A673 (cell line): ENCODE measurements around the gene ATP9A. TPM values are rescaled to one million over a fixed set of nuclear protein-coding genes. Genes with fewer than 3 reads are reported as not detected.
"Not testable (repeated sequence)": the region's sequence is repeated elsewhere in the genome, so short reads cannot be mapped to it uniquely, and the experiment has no call there.

Experiments used
- BruUV-seq: library from RNA; stranded (reverse); fragments of 400-500 nt; replicated peaks from 2 replicates; lab custom pipeline; 2021; lab: Mats Ljungman, UMichigan
- CTCF ChIA-PET: fragments of 300-600 bp; sonication (Branson Sonifier 250); formaldehyde crosslinking; loops from one replicate; lab custom pipeline; 2022; ENCODE audit warnings: antibody characterized with exemption; lab: Charles Lee
- POLR2A ChIA-PET: fragments of 300-600 bp; sonication (Branson Sonifier 250); formaldehyde crosslinking; loops from one replicate; lab custom pipeline; 2022; ENCODE audit warnings: antibody characterized with exemption; ENCODE audit not compliant: low non-redundant PET; lab: Charles Lee
- DNase-seq: peaks from one replicate; pipeline ENCODE4 v3.0.0-alpha.2; 2015; ENCODE audit warnings: low spot score
- H3K27ac ChIP-seq: fragments of 200-600 bp; sonication (generic); 2 replicates; pipeline ENCODE4 v1.5.1; 2016; ENCODE audit warnings: mixed run types, low read depth, mild to moderate bottlenecking, mixed read lengths, antibody characterized with exemption, low read length; ENCODE audit not compliant: poor library complexity, severe bottlenecking
- H3K27me3 ChIP-seq: fragments of 200-600 bp; sonication (generic); replicated peaks from 2 replicates; pipeline ENCODE4 v1.6.1; 2017; ENCODE audit warnings: mixed run types, low read depth, mild to moderate bottlenecking, mixed read lengths, antibody characterized with exemption, low read length; ENCODE audit not compliant: insufficient read depth, poor library complexity
- H3K36me3 ChIP-seq: fragments of 200-600 bp; sonication (generic); 2 replicates; pipeline ENCODE4 v1.6.1; 2016; ENCODE audit warnings: mixed run types, mild to moderate bottlenecking, mixed read lengths, antibody characterized with exemption, low read length; ENCODE audit not compliant: insufficient read depth, poor library complexity, severe bottlenecking
- H3K4me1 ChIP-seq: fragments of 200-600 bp; sonication (generic); 2 replicates; pipeline ENCODE4 v1.6.1; 2017; ENCODE audit warnings: mixed run types, mild to moderate bottlenecking, mixed read lengths, antibody characterized with exemption, low read length; ENCODE audit not compliant: insufficient read depth, poor library complexity, severe bottlenecking
- H3K4me3 ChIP-seq: fragments of 200-600 bp; sonication (generic); 2 replicates; pipeline ENCODE4 v1.5.1; 2016; ENCODE audit warnings: low read depth, mixed run types, mild to moderate bottlenecking, mixed read lengths, low read length; ENCODE audit not compliant: poor library complexity, severe bottlenecking
- H3K9me3 ChIP-seq: fragments of 200-600 bp; sonication (generic); 2 replicates; pipeline ENCODE4 v1.6.1; 2016; ENCODE audit warnings: mixed run types, low read depth, mild to moderate bottlenecking, mixed read lengths, antibody characterized with exemption, low read length; ENCODE audit not compliant: poor library complexity, severe bottlenecking
- EZH2 ChIP-seq: fragments of 200-600 bp; sonication (generic); IDR thresholded peaks from 2 replicates; pipeline ENCODE4 v1.6.1; 2017; ENCODE audit warnings: borderline replicate concordance, low read depth, mild to moderate bottlenecking, mixed read lengths, antibody characterized with exemption, low read length; ENCODE audit not compliant: poor library complexity, severe bottlenecking
- intact Hi-C: fragments of 100-400 bp; cut with micrococcal nuclease; formaldehyde crosslinking; loops from one replicate; pipeline ENCODE4 v1.10.0; 2022; ENCODE audit not compliant: unreplicated experiment
- total RNA-seq: library from RNA; stranded (reverse); gene quantifications from 2 replicates; pipeline ENCODE4 v1.2.3, GENCODE V29; 2021
- TF ChIP-seq, protein P1 (sequence below): fragments of 300-800, 200-600 bp; sonication (generic); conservative IDR thresholded peaks from 2 replicates; pipeline ENCODE4 v1.5.1; 2017; ENCODE audit warnings: low read depth, mild to moderate bottlenecking, antibody characterized with exemption, low read length, moderate library complexity, mixed read lengths

Gene ATP9A
- total RNA-seq, 1 experiment from 2014 or later = 31.2 TPM

DNA sequence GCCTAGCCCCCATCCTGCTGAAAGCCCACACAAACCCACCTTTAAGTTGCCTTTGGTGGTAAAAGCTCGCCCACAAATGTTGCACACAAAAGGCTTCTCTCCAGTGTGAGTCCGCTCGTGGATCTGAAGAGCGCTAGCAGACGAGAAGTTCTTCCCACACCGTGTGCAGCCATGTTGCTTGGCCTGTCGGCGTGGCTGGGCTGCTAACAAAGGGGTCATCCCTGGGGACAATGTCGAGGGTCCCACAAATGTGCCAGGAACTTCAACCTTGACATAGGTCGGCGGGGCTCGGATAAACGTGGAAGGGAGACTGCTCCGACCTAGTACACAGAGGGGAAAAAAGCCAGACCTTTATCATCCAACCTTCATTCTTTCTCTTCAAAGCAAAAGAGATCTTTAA, 20.6 kb upstream of the ATP9A start:
- intact Hi-C loops = no loop called here
- DNase-seq = no peak
- H3K36me3 ChIP-seq = peaks cover 26% of the 10 kb centered on the region
- H3K9me3 ChIP-seq = no peaks in the 10 kb centered on the region
- H3K27ac ChIP-seq = no peak overlapping the region
- ChIA-PET POLR2A (no interaction called here), CTCF (no interaction called here)
- no peak overlapping the region for H3K4me3 ChIP-seq
- no peaks in the 10 kb centered on the region for H3K27me3 ChIP-seq
- no peaks in the 10 kb centered on the region for H3K4me1 ChIP-seq
- TF ChIP-seq, protein P1, sequence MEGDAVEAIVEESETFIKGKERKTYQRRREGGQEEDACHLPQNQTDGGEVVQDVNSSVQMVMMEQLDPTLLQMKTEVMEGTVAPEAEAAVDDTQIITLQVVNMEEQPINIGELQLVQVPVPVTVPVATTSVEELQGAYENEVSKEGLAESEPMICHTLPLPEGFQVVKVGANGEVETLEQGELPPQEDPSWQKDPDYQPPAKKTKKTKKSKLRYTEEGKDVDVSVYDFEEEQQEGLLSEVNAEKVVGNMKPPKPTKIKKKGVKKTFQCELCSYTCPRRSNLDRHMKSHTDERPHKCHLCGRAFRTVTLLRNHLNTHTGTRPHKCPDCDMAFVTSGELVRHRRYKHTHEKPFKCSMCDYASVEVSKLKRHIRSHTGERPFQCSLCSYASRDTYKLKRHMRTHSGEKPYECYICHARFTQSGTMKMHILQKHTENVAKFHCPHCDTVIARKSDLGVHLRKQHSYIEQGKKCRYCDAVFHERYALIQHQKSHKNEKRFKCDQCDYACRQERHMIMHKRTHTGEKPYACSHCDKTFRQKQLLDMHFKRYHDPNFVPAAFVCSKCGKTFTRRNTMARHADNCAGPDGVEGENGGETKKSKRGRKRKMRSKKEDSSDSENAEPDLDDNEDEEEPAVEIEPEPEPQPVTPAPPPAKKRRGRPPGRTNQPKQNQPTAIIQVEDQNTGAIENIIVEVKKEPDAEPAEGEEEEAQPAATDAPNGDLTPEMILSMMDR = no peak
- TF ChIP-seq EZH2 = no peak
- no TSS peak for BruUV-seq

- CTCF ChIA-PET = no interaction called here
- peaks cover 6% of the 10 kb centered on the region for H3K9me3 ChIP-seq
- no peaks in the 10 kb centered on the region for H3K27me3 ChIP-seq
- H3K4me3 ChIP-seq = no peak overlapping the region
- TF ChIP-seq, protein P1 = no peak
- TF ChIP-seq EZH2 = no peak
- DNase-seq = no peak
- intact Hi-C loops = no loop called here
- POLR2A ChIA-PET = no interaction called here
- no peak overlapping the region for H3K27ac ChIP-seq
- H3K36me3 ChIP-seq = peaks cover 32% of the 10 kb centered on the region
- H3K4me1 ChIP-seq = no peaks in the 10 kb centered on the region
- BruUV-seq = no TSS peak
Observed at GRCh38 chr20:51784299-51784698, 16.1 kb upstream of the ATP9A start.

- H3K36me3 ChIP-seq = peaks cover 10% of the 10 kb centered on the region
- H3K4me1 ChIP-seq, H3K4me3 ChIP-seq, H3K27ac ChIP-seq, intact Hi-C loops, POLR2A ChIA-PET, H3K27me3 ChIP-seq, BruUV-seq, DNase-seq, CTCF ChIA-PET: not testable (repeated sequence)
- peaks cover 14% of the 10 kb centered on the region for H3K9me3 ChIP-seq
Observed at GRCh38 chr20:51778229-51778759, 10.1 kb upstream of the ATP9A start.

DNA sequence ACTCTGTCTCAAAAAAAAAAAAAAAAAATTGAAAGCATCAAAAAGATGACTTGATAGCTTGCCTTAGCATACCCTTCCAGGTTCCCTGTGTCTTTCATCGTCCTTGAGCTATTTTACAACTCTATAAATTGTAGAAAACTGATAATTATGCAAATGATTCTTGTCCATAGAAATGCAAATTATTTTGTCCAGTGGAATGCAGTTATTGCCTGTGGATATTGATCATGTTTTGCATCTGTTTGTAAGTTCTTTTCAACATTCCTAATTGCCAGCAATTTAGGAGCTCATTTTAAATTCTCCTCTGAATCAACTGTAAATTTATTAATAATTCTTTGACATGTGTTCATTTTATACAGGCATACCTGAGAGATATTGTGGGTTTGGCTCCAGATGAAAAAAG, 7.1 kb upstream of the ATP9A start:
- Histone ChIP-seq H3K9me3 (peaks cover 14% of the 10 kb centered on the region), H3K4me3 (no peak overlapping the region), H3K36me3 (no peaks in the 10 kb centered on the region), H3K27ac (no peak overlapping the region), H3K4me1 (no peaks in the 10 kb centered on the region), H3K27me3 (no peaks in the 10 kb centered on the region)
- TF ChIP-seq, protein P1 = no peak
- TF ChIP-seq EZH2 = no peak
- POLR2A ChIA-PET = no interaction called here
- no TSS peak for BruUV-seq
- intact Hi-C loops = no loop called here
- CTCF ChIA-PET = interaction anchor here (0.6 to 0.7 kb wide), 2 partner anchors 308 to 356 kb away, joined by 7 to 9 read pairs; no protein-coding TSS in a partner anchor
- no peak for DNase-seq
